ENCODE results near the gene CDHR2. TPM values are rescaled to one million over a fixed set of nuclear protein-coding genes. Genes with fewer than 3 reads are reported as not detected.

Gene CDHR2
- total and polyA plus RNA-seq, 2 donors from 2014 or later, result 4.2 to 8.0 TPM

GRCh38 chr5:176614805-176615478 lies 65.8 kb downstream of the CDHR2 start:
- peaks cover 11% of the 10 kb centered on the region for H3K27me3 ChIP-seq (ENCODE audit: control insufficient read depth, insufficient read depth, low read length)
- FAIRE-seq, result no peak

GRCh38 chr5:176616511-176616910 lies 67.4 kb downstream of the CDHR2 start:
- H3K27me3 ChIP-seq (ENCODE audit: control insufficient read depth, insufficient read depth, low read length), result peaks cover 17% of the 10 kb centered on the region
- no peak overlapping the region for H3K27ac ChIP-seq (ENCODE audit: low read depth in 2 of 2, low read length in 2 of 2)
- no peak overlapping the region for H3K4me3 ChIP-seq (ENCODE audit: low read length in 3 of 3)
- TF ChIP-seq, protein P1, sequence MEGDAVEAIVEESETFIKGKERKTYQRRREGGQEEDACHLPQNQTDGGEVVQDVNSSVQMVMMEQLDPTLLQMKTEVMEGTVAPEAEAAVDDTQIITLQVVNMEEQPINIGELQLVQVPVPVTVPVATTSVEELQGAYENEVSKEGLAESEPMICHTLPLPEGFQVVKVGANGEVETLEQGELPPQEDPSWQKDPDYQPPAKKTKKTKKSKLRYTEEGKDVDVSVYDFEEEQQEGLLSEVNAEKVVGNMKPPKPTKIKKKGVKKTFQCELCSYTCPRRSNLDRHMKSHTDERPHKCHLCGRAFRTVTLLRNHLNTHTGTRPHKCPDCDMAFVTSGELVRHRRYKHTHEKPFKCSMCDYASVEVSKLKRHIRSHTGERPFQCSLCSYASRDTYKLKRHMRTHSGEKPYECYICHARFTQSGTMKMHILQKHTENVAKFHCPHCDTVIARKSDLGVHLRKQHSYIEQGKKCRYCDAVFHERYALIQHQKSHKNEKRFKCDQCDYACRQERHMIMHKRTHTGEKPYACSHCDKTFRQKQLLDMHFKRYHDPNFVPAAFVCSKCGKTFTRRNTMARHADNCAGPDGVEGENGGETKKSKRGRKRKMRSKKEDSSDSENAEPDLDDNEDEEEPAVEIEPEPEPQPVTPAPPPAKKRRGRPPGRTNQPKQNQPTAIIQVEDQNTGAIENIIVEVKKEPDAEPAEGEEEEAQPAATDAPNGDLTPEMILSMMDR (IDR thresholded peaks at IDR 0.05; ENCODE audit: borderline replicate concordance, extremely low read depth, insufficient read depth), result no peak
- H3K9me3 ChIP-seq (ENCODE audit: control insufficient read depth in 2 of 3, insufficient read depth in 1 of 3, low read length in 3 of 3), result no peaks in the 10 kb centered on the region
- DNase-seq (no peak), FAIRE-seq (no peak)
- intact Hi-C loops (cut with DNase I), result no loop called here
- H3K9ac ChIP-seq (ENCODE audit: low read length in 3 of 3), result no peak overlapping the region
- H3K36me3 ChIP-seq (ENCODE audit: control insufficient read depth in 2 of 3, insufficient read depth in 3 of 3, low read length in 3 of 3), result no peaks in the 10 kb centered on the region
- H3K4me1 ChIP-seq (ENCODE audit: control insufficient read depth in 2 of 3, insufficient read depth in 2 of 3, low read depth in 1 of 3, low read length in 3 of 3), result no peaks in the 10 kb centered on the region

More at GRCh38 chr5:176614805-176615478, 65.8 kb downstream of the CDHR2 start:
- intact Hi-C loops (cut with DNase I), result no loop called here
- Histone ChIP-seq H3K4me3 (ENCODE audit: low read length in 3 of 3) (peak overlapping the region in 1 of 3 donors; percentile 3), H3K9me3 (ENCODE audit: control insufficient read depth in 2 of 3, insufficient read depth in 1 of 3, low read length in 3 of 3) (no peaks in the 10 kb centered on the region), H3K27ac (ENCODE audit: low read depth in 2 of 2, low read length in 2 of 2) (no peak overlapping the region), H3K4me1 (ENCODE audit: control insufficient read depth in 2 of 3, insufficient read depth in 2 of 3, low read depth in 1 of 3, low read length in 3 of 3) (no peaks in the 10 kb centered on the region), H3K36me3 (ENCODE audit: control insufficient read depth in 2 of 3, insufficient read depth in 3 of 3, low read length in 3 of 3) (no peaks in the 10 kb centered on the region), H3K9ac (ENCODE audit: low read length in 3 of 3) (no peak overlapping the region)
- TF ChIP-seq, protein P1 (IDR thresholded peaks at IDR 0.05; ENCODE audit: borderline replicate concordance, extremely low read depth, insufficient read depth), result no peak
- no peak for DNase-seq

DNA sequence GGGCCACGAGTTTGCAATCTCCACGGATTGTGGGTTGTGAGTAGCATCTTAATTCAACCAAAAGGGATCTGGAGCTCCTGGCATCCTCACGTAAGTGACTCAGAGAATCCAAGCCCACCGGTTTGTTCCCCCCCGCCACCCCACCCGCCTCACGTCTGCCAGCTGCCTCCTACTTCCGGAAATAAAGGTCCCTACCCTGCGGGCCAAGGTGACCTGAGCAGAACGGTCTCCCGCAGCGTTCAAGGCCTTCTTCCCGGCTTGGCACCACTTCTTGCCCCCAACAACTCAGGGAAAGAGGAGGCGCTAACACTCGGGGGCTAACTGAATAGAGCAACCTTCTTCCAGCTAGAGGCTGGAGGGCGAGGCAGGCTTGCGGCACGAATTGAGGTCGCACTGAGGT lies 69.6 kb downstream of the CDHR2 start:
- no peaks in the 10 kb centered on the region for H3K9me3 ChIP-seq (ENCODE audit: control insufficient read depth in 2 of 3, insufficient read depth in 1 of 3, low read length in 3 of 3)
- H3K4me3 ChIP-seq (ENCODE audit: low read length in 3 of 3), result no peak overlapping the region
- TF ChIP-seq, protein P1 (IDR thresholded peaks at IDR 0.05; ENCODE audit: borderline replicate concordance, extremely low read depth, insufficient read depth), result no peak
- H3K9ac ChIP-seq (ENCODE audit: low read length in 3 of 3), result no peak overlapping the region
- no peak overlapping the region for H3K27ac ChIP-seq (ENCODE audit: low read depth in 2 of 2, low read length in 2 of 2)
- no peaks in the 10 kb centered on the region for H3K4me1 ChIP-seq (ENCODE audit: control insufficient read depth in 2 of 3, insufficient read depth in 2 of 3, low read depth in 1 of 3, low read length in 3 of 3)
- peaks cover 17% of the 10 kb centered on the region for H3K27me3 ChIP-seq (ENCODE audit: control insufficient read depth, insufficient read depth, low read length)
- intact Hi-C loops (cut with DNase I), result no loop called here
- FAIRE-seq (no peak), DNase-seq (peak in 1 of 5 donors; percentile 49)
- H3K36me3 ChIP-seq (ENCODE audit: control insufficient read depth in 2 of 3, insufficient read depth in 3 of 3, low read length in 3 of 3), result no peaks in the 10 kb centered on the region
